Panc1 (cell line): ENCODE data around the gene ORC2. TPM values are rescaled to one million over a fixed set of nuclear protein-coding genes. Genes with fewer than 3 reads are reported as not detected.

ENCODE experiments used
- total RNA-seq: library from RNA; stranded (reverse); gene quantifications from one replicate; pipeline ENCODE4 v1.2.1, GENCODE V29; 2021; ENCODE audit not compliant: unreplicated experiment

ORC2 gene
- total RNA-seq, 1 experiment from 2014 or later = 41.8 TPM

Other genes with a start within 250 kb of the ORC2 start
- 247 TPM for gene BZW1, start 151.8 kb downstream of the ORC2 start, total RNA-seq
- gene CLK1, start 99.0 kb downstream of the ORC2 start, total RNA-seq = 46.6 TPM
- 12.2 TPM for gene PPIL3, start 74.6 kb downstream of the ORC2 start, total RNA-seq
- 37.4 TPM for gene NIF3L1, start 74.3 kb downstream of the ORC2 start, total RNA-seq
- 12.0 TPM for gene HYCC2, start 108.0 kb upstream of the ORC2 start, total RNA-seq
- gene NDUFB3, start 108.3 kb upstream of the ORC2 start, total RNA-seq = 88.6 TPM
- gene CFLAR, start 152.5 kb upstream of the ORC2 start, total RNA-seq = 46.3 TPM
- 0.87 TPM for gene CASP10, start 219.5 kb upstream of the ORC2 start, total RNA-seq